OCI-LY3 (cell line): ENCODE results near the gene KRT3.

Experiments
- EZH2phosphoT487 ChIP-seq: fragments of 200-600 bp; shearing (Covaris generic); IDR thresholded peaks from 2 replicates; pipeline ENCODE4 v1.6.1; 2018; ENCODE audit warnings: antibody characterized with exemption, mixed run types, low read depth
- TF ChIP-seq, protein P1 (sequence below): fragments of 200-600, 300-600 bp; sonication (generic); IDR thresholded peaks from 2 replicates; pipeline ENCODE4 v1.5.1; 2014; ENCODE audit warnings: antibody characterized with exemption, low read length, low read depth

DNA sequence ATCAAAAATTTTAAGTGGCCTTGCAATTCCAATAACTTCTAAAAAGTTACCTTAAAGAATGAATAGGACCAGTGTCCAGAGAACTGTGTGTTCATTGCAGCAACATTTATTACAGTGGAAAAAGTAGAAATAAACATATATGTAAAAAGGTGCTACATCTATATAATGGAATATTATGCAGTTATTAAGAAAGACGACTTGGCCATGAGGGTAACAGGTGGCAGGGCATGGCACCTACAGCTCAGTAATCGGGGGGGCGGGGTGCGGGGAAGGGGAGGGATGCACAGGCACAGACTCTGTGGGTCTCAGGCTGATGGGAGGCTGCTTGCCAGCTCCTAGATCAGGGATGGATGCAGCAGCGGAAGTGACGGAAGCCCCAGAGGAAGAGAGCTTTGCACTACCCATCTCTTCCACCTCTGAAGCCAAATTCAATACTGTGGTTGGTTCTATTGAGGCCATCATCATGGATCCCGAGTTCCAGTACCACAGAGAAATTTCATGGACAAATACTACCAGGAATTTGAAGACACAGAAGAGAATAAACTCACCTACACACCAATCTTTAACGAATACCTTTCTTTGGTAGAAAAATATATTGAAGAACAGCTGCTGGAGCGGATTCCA, 32.8 kb downstream of the KRT3 start:
- TF ChIP-seq, protein P1, sequence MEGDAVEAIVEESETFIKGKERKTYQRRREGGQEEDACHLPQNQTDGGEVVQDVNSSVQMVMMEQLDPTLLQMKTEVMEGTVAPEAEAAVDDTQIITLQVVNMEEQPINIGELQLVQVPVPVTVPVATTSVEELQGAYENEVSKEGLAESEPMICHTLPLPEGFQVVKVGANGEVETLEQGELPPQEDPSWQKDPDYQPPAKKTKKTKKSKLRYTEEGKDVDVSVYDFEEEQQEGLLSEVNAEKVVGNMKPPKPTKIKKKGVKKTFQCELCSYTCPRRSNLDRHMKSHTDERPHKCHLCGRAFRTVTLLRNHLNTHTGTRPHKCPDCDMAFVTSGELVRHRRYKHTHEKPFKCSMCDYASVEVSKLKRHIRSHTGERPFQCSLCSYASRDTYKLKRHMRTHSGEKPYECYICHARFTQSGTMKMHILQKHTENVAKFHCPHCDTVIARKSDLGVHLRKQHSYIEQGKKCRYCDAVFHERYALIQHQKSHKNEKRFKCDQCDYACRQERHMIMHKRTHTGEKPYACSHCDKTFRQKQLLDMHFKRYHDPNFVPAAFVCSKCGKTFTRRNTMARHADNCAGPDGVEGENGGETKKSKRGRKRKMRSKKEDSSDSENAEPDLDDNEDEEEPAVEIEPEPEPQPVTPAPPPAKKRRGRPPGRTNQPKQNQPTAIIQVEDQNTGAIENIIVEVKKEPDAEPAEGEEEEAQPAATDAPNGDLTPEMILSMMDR: no peak
- no peak for TF ChIP-seq EZH2phosphoT487
